Measurements from ENCODE around the gene BPIFA3.

Gene BPIFA3

GRCh38 chr20:33272155-33272873, 55.2 kb downstream of the BPIFA3 start:
- DNase-seq: no peak

GRCh38 chr20:33273117-33273851, 56.1 kb downstream of the BPIFA3 start:
- DNase-seq: no peak

GRCh38 chr20:33275215-33275614, 58.1 kb downstream of the BPIFA3 start:
- no peak for DNase-seq

- no peak for DNase-seq
These were observed 58.7 kb downstream of the BPIFA3 start for GRCh38 chr20:33275871-33276270.

GRCh38 chr20:33276303-33277113, 59.4 kb downstream of the BPIFA3 start:
- DNase-seq: no peak

Measured in central memory CD4-positive, alpha-beta T cell (primary cell).